NT2/D1 (cell line): ENCODE data around the gene NOCT.

Source experiments
- SUZ12 ChIP-seq: IDR thresholded peaks from 2 replicates; pipeline ENCODE4 v1.6.1; 2011; ENCODE audit not compliant: insufficient read length, insufficient read depth; ENCODE audit errors: extremely low read depth
- YY1 ChIP-seq: IDR thresholded peaks from 2 replicates; pipeline ENCODE4 v1.6.1; 2011; ENCODE audit not compliant: insufficient read length, insufficient read depth
- ZNF274 ChIP-seq: IDR thresholded peaks from 2 replicates; pipeline ENCODE4 v1.6.1; 2011; ENCODE audit warnings: mild to moderate bottlenecking, low read depth, low read length

DNA sequence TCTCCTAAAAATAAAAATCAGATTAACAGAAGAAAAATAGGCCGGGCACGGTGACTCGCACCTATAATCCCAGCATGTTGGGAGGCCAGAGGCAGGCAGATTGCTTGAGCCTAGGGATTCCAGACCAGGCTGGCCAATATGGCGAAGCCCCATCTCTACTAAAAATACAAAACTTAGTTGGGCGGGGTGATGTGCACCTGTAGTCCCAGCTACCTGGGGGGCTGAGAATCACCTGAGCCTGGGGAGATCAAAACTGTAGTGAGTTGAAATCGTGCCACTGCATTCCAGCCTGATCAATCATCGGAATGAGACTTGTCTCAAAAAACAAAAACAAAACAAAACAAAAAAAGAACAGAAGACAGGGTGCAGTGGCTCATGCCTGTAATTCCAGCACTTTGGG is 32.8 kb upstream of the NOCT start:
- TF ChIP-seq SUZ12, result no peak
- TF ChIP-seq YY1, result no peak
- no peak for TF ChIP-seq ZNF274
